GM19025 (cell line): Measurements from ENCODE around the gene F12.
"Not testable (repeated sequence)": the region's sequence is repeated elsewhere in the genome, so short reads cannot be mapped to it uniquely, and the experiment has no call there.

Experiments
- ATAC-seq: cut with Tn5 transposase; IDR thresholded peaks from one replicate; pipeline ENCODE4 v1.9.1; 2021; ENCODE audit warnings: mild to moderate bottlenecking, low read depth, moderate library complexity; ENCODE audit not compliant: unreplicated experiment

F12 gene

DNA sequence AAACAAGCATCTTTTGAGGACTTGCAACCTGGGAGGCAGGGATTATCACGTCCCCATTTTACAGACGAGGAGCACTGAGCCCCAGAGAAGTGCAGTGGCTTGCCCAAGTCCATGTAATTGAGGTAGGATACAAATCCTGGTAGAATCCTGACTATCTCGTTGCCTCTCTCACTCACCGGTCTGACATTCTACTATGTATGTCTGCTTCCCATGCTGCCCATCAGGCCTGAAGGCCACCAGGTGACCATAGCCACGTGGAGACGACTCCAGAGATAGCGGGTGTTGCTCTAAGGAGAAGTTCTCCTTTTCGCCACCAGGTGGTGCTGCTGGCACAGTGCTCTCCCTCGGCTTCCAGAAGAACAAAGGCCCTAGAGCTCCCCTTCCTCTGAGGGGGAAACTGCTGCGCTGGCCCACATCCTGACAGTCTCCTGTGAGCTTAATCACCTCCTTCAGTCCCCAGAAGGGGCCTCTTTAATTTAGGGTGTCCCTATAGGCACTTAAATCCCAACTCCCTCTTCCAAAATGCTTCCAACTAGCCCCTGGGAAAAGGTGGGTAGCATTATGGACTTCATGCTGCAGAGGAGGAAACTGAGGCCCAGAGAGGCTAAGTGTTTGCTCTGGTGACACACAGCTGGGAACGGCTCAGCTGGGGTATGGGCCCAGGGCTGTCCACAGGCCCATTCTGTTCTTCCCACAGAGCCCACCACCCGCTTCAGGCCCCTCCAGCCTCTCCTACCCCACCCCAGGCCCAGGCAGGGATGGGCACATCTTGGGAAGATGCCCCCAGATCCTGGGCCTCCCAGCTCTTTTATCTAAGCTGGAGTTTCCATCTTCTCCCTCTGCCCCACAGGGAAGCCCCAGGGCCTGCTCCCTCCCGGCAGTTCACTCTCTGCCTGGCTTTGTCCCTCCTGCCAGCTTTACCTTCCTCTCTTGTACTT is 18.7 kb downstream of the F12 start:
- ATAC-seq = no peak

DNA sequence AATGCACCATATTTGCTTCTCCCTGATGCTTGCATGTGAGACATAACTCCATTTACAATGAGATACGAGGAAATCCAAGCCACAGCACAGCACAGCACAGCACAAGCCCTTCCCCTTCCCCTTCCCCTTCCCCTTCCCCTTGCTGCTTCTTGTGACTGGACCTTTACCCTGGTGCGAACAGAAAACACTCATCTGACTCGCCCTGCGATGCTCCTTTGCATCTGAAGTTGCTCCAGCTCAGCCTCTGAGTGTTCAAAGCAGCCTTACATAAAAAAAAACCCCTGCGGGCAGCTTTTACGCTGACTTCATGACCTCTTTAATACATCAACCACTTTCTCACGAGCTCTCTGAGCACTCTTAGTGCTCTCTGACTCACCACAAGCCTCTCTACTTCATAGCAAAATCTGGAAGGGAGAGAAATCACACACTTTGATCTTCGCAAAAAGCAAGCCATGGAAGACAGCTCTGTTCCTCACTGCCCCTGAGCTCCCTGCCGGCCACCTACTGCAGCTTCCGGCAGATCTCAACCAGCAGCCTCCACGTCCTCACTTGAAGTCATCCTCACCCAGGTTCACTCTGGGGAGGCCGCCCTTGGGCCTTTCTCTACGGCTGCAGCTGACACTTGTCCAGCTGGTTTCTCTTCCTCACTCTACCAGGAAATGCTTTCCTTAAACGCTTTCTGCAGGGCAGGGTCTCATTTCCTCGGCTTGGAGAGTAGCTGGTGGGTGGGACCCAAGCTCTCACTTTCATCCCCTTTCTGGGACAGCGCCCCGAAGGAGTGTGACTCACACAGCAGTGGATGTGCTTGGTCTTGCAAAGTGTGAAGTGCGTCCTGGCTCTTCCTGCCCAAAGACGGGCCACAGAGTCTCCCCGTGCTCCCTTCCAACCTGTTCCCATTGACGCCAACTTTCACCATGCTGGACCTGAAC is 19.9 kb downstream of the F12 start:
- peak; percentile 56 for ATAC-seq

DNA sequence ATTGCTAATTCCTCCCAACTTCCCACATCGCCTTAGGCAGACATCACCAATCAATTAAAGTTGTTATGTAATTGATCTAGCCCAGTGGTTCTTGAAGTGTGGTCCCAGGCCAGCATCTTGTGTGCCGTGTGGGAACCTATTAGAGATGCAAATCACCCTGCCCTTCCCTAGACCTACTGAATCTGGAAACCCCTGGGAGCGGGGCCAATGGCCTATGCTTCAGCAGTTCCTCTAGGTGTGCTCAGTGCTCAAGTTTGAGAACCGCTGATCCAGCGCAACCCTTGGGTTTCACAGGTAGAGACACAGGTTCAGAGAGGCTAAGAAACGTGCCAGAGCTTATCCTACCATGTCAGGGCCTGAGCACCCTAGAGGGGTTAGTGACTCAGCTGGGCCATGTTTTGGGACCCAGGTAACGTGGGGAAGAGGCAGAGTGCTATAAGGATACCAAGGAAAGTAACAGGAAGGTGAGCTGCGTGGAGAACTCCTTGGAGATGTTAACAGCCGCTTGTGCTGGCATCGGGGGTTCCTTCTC is 20.8 kb downstream of the F12 start:
- no peak for ATAC-seq

DNA sequence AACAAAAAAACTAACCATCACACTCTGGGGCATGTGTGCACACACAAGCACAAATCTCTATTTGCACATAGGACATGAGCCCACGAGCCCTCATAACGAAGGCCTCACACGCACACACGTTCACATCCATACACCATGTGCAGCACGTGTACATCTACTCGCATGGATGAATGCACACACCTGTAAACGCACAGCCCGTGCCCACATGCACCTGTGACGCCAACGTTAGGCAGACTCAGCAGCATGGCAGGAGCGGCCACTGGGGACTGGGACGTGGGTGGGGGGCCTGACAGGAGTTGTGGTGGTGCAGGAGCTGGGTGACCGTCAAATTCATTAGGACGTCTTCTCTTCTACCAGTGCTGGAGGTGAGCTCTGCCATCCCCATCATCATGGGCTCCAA is 22.0 kb downstream of the F12 start:
- no peak for ATAC-seq

DNA sequence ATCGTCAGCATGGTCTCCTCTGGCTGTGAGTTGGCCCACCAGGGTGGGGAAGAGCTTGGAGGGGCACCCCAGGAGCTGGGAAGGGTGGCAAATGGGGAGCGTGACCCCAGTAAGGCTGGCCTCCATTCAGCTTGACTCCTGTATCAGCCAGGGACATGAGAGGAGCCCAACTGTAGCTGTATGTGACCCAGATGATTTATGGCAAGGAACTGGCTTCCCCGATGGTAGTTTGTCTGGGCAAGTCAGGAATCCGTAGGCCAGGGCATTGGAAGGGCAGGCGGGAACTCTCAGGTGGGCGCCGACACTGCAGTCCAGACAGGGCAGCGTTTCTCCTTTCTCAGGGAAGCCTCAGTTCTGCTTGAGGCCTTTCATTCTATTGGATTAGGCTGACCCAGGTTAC is 22.8 kb downstream of the F12 start:
- ATAC-seq = no peak

DNA sequence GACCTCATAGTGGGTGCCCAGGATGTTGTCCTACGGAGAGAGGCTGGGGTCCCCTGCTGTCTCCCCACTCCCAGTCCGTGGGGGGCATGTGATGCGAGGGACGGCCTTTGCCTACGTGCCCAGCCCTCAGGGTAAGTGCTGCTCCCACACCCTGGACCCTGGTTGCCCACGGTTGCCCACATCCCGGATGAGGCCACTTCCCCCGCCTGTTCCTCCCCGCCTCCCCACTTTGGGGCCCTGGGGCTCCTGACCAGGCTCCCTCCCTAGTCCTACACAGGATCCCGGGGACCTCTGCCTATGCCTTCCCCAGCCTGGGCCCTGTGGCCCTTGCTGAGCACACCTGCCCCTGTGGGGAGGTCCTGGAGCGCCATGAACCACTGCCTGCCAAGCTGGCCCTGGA is 23.6 kb downstream of the F12 start:
- ATAC-seq = no peak

DNA sequence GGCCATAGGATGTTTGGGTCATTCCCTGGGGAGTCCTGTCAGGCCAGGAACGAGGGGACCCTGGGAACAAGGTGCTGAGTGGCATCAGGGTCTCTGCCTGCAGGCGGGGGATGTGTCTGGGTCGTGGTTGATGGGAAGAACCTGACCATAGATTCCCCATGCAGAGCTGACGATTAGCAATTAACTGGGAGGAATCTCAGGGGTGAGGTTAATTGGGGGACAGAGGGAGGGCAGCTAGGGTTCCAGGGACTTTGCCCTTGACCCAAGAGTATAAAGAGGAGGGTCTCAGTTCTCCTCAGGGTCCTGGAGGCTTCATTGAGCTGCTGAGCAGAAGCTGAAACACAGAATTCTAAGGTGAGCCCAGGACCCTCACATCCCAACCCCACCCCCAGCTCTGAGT is 25.2 kb downstream of the F12 start, which contains the start of gene SLC34A1:
SLC34A1 (plus strand) TSS at position 301 of the 400 bp plus-strand sequence. CDS start 1,308 bp downstream, outside the sequence.
- ATAC-seq = no peak

DNA sequence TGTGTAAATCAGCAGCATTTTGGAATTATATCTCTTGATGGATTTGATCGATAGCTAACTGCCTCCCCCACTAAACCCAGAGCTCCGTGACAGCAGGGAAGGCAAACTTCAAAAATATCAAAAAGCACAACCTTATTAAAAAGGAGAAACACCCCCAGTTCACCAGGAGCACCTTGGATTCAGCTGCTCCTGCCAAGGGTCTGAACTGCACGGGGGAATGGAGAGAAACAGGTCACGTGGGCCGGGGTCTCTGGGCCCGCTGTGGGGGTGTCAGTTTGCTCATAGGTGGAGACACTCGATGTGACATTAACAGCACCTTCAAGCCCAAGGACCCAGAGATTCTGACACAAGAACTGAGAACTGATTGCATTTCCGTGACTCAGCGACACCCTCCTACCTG is 26.2 kb downstream of the F12 start:
- ATAC-seq = no peak

DNA sequence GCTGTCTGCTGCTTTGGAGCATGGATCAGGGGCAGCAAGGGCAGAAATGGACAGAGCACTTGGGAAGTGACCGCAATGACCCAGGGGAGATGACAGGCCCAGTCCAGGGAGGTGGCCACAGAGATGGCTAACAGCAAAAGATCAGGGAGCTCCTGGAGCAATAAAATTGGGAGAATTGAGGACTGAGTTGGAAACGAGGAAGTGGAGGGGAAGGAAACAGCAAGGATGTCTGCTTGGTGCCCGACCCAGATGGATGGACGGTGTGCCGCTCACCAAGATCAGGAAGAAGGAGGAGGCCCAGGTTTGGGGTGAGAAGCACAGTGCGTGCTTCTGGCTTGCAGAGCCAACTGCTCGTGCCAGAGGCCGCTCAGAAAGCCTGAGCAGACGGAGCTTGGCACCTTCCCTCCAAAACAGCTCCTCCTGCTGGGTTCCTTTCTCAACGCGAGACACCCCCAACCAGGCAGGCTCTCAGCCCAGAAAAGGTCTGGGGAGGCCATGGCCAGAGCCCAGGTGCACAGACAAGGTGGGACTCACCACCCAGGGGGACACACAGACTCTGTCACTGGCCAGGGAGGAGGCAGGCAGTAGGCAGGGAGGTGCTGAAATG is 26.8 kb downstream of the F12 start:
- ATAC-seq = no peak

DNA sequence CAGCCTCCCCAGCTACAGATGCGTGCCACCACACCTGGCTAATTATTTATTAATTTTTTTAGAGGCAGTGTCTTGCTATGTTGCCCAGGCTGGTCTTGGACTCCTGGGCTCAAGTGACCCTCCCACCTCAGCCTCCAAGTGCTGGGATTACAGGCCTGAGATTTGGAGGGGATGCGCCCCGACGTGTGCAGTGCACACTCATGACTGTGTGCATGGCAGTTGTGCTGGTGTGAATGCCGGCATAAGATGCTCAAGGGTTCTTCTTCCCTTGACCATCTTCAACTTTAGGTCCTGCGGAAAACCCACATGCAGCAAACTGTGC is 28.6 kb downstream of the F12 start:
- no peak for ATAC-seq

DNA sequence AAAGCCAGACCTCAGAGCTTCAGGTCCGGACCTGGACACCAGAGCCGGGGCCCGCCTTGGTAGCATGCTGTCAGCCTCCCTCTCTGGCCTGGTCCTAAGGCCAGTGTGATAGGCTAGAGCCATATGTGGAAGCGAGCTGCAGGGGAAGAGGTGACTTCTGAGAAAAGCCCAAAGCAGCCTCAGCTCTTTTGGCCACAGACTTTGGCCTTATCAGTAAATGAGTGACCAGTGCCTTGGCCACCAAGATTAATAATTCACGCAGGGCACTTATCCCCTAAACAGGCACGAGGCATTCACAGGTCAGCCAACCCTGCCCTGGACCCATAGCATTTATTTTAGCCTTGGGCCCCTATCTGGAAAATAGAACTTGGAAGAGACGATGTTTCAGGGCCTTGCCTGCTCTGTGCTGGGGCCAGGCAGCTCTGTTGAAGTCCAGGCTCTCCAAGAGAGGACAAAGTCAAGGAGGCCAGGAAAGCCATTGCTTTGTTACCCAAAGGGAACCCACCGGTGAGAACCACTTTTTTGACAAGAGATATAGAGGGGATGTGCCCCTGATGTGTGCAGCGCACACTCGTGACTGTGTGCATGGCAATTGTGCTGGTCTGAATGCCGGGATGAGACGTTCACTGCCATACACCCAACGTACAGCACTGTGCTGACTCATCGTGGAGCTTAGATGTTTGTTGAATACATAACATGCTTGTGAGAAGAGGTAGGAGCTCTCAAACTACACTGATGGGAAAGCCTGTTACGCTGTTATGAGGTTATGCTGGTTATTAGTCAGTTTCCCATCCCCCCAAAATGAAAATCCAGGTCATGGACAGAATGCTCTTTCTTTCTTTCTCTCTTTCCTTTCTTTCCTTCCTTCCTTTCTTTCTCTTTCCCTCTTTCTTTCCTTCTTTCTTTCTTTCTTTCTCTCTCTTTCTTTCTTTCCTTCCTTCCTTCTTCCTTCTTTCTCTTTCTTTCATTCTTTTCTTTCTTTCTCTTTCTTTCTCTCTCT is 30.2 kb downstream of the F12 start:
- peak; percentile 59 for ATAC-seq

DNA sequence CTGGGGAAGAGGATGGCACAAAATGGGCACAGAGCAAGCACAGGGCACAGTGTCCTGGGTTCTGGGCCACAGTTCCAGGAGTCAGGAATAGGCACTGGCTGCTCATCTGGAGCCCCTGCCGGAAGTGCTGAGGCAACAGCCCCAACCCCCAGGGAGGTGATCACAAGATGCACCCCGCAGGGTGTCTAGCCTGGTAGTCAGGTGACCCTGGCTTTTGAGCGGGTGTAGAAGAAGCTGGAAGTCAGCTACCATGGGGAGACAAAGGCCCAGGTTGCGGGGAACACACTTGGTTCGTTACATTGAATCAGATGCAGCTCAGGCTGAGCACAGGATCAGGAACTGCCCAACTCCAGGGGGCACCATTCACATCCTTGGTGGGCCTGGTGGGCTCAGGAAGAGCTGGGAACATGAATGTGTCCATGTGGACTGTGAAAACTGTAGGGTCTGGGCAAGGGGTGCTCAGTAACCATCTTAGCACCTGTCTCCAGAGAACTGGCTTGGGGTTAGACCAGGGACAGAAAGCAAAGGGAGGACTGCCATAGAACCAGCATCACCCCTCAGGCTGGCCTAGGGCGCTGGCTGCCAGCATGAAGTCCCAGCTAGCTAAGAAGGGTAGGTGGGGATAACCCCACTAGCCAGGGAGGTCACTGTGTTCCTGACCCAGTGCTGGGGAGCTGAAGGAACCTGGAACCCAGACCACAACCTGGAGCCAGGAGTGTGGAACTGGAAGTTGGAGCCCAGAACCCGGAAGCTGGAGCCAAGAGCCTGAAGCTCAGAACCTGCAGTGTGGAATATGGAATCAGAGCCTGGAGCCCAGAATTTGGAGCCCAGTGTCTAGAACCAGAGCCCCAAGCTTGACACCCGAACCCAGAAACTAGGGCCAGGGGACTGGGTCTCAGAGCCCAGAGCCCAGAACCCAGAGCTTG is 31.2 kb downstream of the F12 start:
- ATAC-seq = no peak

DNA sequence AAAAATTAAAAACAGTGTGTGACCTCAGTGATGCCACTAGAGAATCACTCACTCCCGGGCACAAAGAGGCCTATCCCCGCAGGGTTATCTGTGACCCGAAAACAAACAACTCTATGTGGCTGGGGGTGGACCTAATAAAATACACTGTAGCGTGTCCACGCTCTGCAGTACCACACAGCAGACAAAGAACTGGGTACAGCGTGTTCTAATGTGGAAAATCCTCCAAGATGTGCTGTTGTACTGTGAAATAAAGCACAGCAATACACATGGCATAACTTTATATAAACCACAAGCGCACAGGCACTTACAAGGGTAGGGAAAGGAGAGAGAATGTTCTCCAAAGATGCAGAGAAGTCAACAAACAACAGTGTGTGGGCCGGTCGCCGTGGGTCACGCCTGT is 33.3 kb downstream of the F12 start:
- ATAC-seq = no peak

DNA sequence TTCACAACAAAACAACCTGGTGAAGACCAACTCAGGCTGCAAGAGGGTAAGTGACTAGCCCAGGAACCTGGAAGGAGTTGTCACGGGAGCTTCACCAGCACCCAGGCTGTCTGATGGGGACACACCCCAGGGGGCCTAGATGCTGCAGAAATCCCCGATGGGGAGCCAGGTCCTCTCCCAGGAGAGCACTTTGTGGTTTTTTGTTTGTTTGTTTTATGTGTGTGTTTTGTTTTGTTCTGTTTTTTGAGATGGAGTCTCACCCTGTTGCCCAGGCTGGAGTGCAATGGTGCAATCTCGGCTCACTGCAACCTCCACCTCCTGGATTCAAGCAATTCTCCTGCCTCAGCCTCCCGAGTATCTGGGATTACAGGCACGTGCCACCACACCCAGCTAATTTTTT is 33.8 kb downstream of the F12 start:
- ATAC-seq = not testable (repeated sequence)

DNA sequence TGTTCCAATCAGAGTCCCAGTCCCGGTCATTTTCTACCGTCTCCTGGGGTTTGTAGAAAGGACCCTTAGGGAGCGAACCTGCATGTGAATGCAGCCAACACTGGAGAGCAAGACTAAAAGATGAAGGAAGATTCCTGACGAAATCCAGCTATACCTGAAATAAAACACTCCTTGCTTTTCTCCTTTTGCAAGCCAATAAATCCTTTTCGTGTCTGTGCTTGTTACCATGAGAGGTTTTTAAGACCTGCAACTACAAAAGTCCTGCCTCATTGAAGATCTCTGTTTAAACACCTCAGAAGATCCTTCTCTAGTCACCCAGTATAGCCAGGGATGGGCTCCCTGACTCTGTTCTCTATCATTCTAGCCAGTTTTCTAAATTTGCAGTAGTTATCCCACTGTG is 35.2 kb downstream of the F12 start:
- ATAC-seq = no peak

DNA sequence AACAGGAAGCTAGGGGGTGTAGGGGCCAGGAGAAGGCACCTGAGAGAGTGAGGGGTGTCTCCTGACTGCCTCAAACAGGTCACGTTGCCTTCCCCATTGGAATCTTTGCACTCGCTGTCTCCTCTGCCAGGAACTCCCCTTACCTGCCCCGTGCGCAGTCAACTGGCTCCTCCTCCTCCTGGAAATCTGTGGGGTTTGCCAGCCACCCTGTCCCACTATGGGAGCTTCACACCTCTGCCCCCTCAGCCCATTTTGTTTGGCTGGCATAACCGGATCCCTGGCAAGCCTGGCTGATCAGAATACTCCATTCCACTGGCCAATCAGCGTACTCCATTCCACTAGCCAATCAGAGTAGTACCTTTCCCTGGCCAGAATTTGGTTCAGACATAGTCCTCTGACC is 35.6 kb downstream of the F12 start:
- no peak for ATAC-seq

DNA sequence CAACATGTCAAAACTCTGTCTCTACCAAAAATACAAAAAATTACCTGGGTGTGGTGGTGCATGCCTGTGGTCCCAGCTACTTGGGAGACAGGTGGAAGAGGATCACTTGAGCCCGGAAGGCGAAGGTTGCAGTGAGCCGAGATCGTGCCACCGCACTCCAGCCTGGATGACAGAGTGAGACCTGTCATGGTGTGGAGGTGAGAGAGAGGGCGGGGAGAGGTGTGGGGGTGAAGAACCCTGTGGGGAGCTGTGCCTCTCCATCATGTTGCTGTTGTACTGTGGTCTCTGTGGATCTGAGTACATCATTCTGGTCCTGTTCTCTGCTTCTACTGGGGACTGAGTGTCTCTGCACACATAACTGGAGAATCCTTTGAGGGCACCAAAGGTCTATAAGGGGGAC is 36.5 kb downstream of the F12 start:
- ATAC-seq = no peak

DNA sequence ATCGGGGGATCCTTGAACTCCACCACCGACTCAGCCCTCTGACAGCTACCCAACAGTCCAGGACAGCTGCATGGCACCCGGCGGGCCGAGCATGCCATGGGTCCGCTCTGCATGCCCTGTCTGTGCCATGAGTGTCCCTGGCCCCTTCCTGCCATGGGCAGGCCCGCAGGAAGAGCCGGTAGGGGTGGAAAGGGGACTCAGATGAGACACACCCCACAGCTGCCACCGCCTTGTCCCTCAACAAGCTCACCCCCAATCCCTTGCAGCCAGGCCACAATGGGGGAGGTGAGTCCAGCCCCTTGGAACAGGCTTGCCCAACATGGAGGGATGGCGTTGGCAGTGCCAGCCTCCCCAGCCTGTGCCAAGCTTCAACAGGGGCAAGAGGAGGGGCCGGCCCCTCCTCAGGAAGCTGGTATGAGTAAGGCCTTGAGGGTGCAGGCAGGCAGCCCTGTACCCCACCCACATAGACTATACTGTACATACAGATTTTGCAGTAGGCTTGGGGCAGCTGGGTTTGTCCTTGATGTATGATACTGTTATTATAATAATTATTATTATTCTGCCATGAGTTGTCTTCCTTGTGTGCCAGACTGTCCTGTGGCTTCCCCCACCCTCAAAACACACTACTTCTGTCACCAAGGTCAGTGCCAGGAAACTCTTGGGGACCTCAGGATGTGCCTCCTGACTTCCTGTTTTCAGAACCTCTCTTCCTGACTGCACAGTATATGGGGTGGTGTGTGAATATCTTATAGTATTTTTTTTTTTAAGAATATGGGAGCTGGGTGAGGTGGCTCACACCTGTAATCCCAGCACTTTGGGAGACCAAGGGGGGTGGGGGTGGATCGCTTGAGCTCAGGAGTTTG is 37.1 kb downstream of the F12 start:
- ATAC-seq = no peak
